CD4-positive, alpha-beta T cell treated with Interleukin-17A for 1 hour (primary cell): ENCODE measurements around the gene C15orf62.

Experiments
- DNase-seq: peaks from one replicate; pipeline ENCODE4 v3.0.0-alpha.2; 2020

The C15orf62 gene

DNA sequence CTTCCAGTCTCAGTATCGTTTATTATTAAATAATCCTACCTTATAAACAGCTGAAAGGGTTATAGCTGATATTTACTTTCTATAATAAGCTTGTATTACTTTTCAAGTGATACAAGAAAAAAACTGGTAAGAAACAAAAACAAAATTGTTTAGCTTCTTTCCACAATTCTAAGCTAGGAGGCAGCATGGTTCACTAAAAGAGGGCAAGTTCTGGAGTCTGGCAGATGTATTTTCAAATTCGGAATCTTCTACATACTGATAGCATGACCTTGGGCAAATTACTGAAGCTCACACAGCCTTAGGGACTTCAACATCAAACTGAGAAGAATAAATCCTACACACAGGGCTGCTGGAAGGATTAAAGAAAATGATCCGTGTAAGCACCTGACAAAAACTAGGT is 15.4 kb downstream of the C15orf62 start:
- DNase-seq = no peak

DNA sequence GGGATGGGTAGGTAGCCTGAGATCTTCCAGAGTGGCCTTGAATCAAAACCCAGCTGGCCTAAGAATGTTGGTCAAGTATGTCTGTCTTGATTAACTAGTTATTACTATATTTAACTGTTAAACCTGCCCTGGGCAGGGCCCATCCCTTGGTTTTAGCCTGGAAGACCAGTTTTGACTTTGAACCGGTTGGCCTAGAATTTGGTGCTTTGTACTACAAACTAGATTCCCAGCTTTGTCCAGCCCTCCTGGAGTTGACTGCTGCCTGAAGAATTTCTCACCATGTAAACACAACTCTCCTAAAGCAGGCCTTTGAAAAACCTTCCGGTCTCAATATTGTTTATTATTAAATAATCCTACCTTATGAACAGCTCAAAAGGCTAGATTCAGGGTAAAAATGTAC is 16.0 kb downstream of the C15orf62 start:
- DNase-seq = no peak

DNA sequence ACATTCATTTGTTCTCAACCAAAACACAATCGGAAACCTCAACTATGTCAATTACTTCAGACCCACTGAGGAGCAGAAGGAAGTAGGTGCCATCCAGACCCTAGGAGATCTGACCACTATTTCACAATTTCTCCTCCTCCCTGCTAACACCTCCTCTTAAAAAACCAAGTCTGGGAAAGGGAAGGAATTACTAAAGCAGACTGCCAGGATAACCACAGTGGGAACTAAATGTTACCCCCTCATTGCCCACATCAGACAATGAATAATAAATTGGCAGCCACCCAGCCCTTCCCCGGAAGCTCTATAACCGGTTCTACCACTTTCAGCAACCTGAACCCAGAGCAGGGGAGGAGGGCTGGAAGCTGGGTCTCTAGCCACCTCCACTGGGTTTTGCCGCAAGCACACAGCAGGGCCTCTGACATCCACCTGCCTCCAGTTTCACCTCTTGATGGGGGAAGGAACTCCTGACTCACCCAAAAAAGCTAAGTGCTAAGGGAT is 17.6 kb downstream of the C15orf62 start:
- peak; percentile 53 for DNase-seq

DNA sequence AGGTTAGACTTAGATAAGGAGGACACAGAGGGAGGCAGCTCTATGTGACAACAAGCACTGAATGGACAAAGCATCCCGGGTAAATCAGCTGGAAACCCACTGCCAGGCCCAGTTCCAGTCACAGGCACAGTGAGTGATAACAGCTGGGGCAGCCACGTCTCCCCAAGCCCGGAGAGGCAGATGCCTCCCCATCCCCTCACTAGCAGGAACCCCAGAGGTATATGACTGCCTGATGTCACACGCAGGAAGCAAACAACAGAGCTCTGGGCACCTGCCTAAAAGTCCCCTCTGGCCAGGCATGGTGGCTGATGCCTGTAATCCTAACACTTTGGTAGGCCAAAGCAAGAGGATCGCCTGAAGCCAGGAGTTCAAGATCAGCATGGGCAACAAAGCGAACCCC is 18.2 kb downstream of the C15orf62 start:
- DNase-seq = no peak

DNA sequence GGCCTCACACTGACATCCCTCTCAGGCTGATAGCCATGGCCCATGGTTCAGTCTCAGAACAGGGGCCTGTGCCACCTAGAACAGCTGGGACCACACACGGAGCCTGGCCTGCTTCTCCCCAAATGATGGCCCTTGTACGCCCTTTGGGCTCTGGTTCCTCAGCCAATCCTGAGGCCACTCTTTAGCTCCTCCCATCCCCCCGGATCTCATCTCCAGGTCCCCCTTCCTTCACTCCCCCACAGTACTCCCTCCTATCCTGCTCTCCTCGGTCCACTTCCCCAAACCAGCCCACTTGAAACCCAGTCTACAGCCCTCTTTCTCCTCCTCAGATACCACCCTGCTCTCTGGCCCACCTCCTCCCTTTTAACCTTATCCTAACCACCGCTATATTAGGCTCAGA is 19.3 kb downstream of the C15orf62 start:
- no peak for DNase-seq

DNA sequence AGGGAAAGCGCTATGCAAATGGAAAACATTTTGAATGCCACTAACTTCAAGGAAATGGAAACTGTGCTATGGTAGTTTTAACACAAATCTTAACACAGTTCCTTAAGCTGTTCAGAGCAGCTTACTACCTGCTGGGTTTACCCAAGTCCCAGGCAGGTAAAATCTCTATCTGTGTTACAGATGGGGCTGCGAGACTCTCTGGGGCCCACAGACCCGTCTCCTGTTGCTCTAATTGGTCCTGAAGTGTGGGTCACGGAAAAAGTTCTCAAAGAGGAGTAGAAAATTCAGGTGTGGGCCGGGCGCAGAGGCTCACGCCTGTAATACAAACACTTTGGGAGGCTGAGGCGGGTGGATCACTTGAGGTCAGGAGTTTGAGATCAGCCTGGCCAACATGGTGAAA is 20.2 kb downstream of the C15orf62 start:
- no peak for DNase-seq

DNA sequence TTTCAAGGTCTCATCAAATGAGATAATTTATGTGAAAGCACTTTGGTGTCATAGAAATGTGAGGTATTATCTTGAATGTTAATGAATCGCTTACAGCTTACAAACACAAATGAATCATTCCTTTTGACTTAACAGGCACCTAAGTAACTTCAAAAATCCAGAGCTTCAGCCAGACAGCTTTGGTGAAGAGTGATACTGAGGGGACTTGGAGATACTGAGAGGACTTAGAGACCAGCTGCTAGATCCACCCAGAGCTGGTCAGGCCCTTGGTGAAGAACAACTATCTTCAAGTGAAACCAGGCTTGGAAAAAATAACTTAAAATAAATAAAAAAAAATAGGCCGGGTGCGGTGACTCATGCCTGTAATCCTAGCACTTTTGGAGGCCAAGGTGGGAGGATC is 20.9 kb downstream of the C15orf62 start:
- DNase-seq = no peak

DNA sequence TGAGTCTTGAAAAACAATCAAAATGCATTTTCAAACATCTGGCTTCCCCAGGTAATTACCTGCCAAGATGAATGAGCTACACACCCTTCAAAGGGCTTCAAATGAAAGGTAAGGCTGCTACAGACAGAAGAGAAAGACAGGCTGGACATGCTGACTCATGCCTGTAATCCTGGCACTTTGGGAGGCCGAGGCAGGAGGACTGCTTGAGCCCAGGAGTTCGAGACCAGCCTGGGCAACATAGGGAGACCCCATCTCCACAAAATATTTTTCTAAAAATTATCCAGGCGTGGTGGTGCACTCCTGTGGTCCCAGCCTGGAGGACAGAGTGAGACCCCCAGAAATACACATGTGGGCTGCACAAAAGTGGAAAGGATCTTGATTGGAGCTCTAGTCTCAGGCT is 22.6 kb downstream of the C15orf62 start:
- no peak for DNase-seq

DNA sequence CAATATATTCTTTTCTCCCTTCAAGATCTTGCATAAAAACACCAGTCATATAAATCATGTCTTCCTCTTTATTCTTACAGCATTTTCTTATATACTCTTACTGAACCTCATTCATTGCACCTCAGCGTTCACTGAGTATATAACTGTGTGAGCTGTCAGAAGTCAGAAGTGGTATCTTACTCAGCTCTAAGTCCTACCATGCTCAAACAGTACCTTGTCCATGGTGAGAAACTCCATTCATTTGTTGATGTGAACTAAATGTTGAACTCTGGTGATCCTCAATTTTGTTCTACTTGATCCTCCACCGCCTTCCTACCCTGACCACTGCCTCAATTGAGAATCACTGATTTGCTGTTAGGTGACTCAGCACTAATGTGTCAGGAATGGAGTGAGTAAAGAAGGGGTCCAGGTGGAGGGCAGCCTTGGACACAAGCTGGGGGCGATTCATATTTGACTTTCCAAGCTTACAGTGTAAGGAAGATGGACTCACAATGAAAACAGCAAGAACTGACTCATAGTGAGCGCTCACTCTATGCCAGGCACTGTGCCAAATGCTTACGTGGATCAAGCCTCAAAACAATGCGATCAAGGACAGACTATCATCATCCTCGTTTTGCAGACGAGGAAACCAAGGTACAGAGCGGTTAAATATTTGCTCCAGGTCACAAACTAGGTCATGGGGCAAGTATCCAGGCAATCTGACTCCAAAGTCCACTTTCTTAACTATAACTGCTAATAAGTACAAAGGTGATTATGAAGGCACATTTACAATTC is 23.6 kb downstream of the C15orf62 start:
- DNase-seq = no peak

DNA sequence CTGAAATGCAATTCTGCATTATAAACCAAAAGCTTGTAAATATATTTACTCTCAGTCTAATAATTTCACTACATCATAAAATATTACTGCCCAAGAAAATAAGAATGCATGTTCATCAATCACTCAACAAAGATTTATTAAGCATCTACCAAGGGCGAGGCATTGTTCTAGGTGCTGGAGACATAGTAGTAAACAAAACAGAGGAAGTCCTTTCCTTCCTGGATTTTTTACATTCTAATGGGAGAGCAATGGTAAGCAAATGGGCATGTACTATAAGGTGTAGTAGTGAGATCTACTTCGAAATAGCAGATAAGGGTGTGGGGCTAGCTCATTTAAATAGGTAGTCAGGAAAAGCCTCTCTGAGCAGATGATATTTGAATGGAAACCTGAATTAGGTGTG is 26.3 kb downstream of the C15orf62 start:
- DNase-seq = no peak

DNA sequence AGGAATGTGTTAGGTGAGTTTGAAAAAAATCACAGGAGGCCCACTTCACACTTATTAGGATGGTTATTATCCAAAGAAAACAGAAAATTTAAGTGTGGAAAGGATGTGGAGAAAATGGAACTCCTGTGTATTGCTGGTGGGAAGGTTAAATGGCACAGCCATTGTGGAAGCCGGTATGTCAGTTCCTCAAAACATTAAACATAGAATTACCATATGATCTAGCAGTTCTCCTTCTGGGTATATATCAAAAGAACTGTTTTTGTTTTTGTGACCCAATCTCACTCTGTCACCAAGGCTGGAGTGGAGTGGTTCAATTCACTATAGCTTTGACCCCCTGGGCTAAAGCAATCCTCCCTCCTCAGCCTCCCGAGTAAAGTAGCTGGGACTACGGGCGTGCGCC is 26.7 kb downstream of the C15orf62 start:
- no peak for DNase-seq

DNA sequence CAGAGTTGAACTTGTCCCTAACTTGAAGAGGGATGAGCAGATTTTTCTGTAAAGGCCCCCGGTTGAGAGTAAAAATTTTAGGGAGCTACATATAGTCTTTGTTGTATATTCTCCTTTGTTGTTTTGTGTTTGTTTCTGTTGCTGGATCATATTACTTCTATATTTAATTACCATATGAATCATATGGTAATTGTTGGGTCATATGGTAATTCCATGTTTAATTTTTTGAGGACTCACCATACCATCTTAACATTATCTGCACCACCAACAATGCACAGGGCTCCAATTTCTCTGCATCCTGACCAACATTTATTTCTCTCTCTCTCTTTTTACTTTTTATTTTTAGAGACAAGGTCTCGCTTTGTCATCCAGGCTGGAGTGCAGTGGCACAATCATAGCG is 29.7 kb downstream of the C15orf62 start:
- no peak for DNase-seq

DNA sequence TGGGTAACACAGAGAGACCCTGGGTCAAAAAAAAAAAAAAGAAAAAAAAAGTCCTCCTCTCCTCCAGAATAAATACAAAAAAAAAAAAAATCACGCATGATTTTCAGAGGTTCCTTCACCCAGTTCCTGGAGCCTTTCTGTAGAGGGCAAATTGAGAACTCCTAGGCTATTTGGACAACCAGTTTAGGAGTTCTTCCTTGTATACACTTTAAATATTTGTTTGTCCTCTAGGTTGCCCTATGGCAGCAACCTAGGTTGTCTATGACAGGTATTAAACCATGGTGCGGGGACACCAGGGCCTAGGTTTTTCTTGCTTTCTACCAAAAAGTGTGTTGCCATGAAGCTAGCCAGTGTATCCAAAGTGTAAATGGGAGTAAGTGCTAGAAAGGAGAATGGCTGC is 33.3 kb downstream of the C15orf62 start:
- no peak for DNase-seq

DNA sequence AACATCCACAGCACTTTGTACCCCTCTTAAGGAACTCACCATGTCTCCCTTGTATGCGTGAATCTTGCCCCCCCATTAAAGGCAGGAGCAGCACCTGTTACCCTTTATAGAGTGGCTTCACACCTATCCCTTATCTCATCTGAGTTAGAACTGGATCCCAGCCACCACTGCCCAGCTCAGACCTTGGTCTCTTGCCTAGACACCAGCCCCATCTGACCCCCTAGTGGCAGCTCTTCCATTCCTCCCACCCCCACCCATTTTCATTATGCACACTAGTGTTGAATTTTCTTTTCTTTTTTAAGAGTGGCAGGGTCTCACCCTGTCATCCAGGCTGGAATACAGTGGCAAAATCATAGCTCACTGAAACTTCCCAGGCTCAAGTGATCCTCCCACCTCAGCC is 33.9 kb downstream of the C15orf62 start:
- no peak for DNase-seq

DNA sequence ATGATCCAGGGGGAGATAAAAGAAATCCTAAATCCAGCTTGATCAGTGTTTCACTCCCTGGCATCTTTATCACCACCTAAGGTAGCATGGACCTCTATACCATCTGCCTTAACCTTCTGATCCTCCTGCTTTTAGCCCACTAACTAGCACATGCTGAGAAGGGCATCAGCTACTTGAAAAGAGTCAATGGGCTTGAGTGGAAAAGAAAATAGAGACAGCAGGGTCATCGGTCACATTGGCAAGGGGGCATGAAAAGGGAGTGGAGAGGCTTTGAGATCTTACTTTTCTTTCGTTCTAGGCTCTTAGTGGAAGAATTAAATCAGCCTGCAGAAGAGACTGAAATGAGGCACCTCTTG is 36.9 kb downstream of the C15orf62 start:
- DNase-seq = no peak

DNA sequence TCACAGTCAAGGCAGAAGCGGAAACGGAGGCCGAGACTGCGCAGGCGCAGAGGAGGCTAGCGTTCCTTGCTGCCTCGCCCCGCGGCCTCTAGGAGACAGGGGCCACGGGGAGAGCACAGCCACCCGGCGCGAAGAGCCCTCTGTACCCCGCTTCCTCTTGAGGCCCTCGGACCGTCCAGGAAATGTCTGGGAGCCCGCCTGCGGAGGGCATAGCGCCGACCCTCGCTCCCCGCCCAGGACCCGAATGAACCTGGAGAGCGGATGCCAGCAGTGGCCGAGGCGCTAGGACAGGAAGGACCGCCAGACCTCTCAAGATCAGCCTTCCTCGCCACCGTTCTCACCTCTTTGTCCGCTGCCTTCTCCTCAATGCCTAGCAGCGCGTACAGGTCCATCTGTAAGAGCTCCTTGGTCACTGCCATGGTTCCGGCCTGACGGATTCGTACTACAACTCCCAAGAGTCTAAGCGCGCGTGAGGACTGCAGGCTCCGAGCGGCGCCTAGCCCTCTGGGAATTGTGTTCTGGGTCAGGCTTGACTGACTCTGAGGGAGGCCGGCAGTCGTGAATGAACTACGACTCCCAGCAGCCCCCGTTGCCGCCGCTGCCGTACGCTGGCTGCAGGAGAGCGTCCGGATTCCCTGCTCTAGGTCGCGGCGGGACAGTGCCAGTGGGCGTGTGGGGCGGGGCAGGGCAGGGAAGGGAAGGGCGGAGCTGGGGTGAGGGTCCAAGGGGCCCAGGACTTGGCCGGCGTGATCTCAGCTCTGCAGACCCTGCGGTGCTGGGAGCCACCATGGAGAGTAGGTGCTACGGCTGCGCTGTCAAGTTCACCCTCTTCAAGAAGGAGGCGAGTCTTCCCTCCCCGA is 37.5 kb downstream of the C15orf62 start, which contains the start of the genes DNAJC17 and ZFYVE19:
Gene DNAJC17 (minus strand): TSS at position 446 of the 860 bp plus-strand sequence. CDS start 27 bp downstream, at position 419.
Gene ZFYVE19 (plus strand): TSS at position 62 of the 860 bp plus-strand sequence. CDS start 501 bp downstream, at position 563.
- peak; percentile 95 for DNase-seq

DNA sequence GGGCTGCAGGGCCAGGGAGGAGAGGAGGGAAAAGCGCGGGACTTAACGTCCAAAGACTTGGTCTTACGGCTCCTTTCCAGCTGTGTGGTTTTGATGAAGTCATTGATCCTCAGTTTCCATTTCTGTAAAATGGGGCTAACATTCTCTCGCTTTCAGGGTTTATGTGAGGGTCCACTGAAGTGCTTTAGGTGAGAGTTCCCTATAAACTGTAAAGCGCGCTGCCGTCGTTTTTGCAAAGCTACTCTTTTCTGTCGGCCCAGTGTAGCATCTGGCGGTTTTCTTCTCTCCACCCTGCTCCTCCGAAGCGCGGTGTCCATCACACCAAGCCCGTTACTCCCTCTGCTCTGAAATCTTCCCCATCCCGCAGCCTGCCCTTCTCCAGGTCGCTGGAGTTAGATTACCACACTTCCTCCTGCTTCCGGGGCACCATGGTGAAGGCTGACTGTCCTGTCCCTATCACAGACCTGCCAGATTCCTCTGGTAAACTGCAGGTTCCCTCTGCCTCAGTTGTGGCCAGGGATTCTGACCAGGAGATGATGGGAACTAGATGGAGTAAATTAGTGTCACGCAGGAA is 38.2 kb downstream of the C15orf62 start:
- DNase-seq = no peak

DNA sequence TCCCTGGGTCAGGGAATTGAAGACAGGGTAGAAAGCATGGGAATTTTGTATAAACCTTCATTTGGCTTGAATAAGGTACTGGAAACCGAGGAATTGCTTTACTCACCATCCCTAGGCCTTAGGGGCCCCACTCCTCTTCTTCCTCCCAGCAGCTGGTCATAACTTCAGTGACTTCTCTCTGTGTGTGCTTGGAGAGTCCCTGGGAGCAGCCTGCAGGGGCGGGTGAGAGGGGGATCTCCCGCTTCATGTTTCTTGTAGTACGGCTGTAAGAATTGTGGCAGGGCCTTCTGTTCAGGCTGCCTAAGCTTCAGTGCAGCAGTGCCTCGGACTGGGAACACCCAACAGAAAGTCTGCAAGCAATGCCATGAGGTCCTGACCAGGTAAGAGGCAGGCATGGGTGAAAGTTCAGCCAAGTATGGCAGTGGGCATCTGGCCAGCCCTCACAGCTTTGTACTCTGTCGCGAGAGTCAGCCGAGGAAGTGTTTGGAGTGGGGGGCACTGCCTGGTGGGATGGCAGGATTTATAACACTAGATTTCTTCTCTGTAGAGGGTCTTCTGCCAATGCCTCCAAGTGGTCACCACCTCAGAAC is 39.2 kb downstream of the C15orf62 start:
- no peak for DNase-seq

DNA sequence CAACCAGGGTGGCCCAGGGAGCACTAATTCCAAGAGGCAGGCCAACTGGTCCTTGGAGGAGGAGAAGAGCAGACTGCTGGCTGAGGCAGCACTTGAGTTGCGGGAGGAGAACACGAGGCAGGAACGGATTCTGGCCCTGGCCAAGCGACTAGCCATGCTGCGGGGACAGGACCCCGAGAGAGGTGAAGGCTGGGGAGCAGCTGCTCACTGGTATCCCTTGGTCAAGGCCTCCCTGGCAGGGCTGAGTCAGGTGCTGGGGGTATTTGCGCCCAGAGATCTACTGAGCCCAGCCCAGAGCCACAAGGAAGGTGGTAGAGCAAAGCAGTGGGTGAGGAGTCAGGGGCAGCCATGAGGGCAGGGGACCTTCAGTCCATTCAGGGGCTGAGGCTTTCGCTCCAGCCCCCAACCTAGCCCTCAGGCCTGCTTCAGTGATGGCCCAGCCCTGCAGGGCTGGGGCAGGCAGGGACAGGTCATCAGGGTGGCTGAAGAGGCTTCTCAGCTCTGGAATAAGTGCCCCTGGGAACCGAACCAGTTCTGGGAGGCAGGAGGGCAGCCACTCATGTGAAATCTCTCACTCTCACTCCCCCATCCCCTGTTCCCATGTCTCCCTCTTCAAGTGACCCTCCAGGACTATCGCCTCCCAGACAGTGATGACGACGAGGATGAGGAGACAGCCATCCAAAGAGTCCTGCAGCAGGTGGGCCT is 43.1 kb downstream of the C15orf62 start:
- DNase-seq = no peak

DNA sequence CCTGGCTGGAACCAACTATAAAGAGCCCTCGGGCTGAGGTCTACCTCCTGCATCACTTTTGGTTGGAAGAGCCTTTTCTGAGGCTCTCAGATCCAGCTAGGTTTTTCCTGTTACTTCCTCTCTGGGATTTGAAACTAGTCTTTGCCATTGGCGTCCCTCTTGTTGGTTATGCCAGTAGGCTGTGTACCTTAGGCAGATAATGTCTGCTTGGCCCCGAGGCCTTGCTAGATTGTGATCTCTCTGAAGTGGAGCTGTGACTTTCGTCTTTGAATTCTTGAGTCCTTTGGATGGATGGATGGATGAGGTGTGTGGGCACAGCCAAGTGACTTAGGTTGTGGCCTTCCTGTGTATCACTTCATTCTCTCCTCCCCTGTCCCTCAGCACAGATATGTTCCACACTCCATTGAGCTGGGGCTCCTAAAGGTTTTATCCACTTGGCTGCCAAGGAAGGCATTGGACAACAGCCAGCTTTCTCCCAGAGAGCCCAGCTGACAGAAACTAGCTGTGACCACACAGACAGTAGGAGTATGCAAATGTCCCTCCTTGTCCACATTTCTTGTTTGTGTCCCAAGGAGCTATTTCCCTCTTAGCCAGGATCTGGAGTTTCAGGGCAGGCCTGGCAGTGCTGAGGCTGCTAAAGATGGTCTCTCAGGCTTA is 45.4 kb downstream of the C15orf62 start:
- DNase-seq = no peak

DNA sequence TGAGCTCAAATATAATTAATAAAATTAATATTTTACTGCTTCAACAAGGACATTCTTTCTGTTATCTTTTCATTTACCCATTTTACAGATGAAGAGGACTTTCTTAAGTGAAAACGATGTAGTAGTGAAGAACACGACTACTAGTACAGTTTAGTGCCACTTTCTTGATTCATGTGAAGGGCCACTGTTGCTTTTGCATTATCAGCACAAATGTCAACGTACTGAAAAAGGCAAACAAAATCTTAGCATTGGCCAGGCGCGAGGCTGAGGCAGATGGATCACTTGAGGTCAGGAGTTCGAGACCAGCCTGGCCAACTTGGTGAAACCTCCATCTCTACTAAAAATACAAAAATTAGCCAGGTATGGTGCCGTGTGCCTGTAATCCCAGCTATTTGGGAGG is 49.3 kb downstream of the C15orf62 start:
- no peak for DNase-seq

DNA sequence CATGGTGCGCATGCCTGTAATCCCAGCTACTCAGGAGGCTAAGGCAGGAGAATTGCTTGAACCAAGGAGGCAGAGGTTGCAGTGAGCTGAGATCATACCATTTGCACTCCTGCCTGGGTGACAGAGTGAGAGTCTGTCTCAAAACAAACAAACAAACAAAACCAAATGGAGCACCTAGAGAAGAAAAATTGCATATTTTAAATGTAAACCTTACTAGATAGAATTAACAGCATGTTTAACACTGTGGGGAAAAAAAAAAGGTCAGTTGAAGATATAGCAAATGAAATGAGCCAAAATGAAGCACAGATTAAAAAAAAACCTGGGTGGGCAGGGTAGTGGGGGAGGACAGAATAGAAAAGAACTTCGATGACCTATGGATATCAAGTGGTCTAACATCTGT is 51.4 kb downstream of the C15orf62 start:
- no peak for DNase-seq
